Measurements from ENCODE around the gene ITGB3. TPM values are rescaled to one million over a fixed set of nuclear protein-coding genes. Genes with fewer than 3 reads are reported as not detected.
A peak's percentile ranks its signal among the peaks of the same experiment; 100 is the strongest.

The ITGB3 gene
- total RNA-seq, 2 donors from 2014 or later, result 3.4 to 12.4 TPM

- no peak for TF ChIP-seq POLR2AphosphoS5 (IDR thresholded peaks at IDR 0.05)
- no peak for TF ChIP-seq POLR2A (IDR thresholded peaks at IDR 0.05)
- TF ChIP-seq CTCF (IDR thresholded peaks at IDR 0.05), result no peak
- Histone ChIP-seq H3K9me3 (no peaks in the 10 kb centered on the region), H3K27me3 (replicated peaks; ENCODE audit: insufficient read depth) (no peaks in the 10 kb centered on the region), H3K4me3 (no peak overlapping the region), H3K27ac (no peak overlapping the region), H3K4me1 (replicated peaks) (peaks cover 3% of the 10 kb centered on the region), H3K36me3 (no peaks in the 10 kb centered on the region)
- no peak for DNase-seq (ENCODE audit: low spot score)
- 86% methylated on average over 3 of the region's 3 CpGs for WGBS
- intact Hi-C loops (cut with DNase I), result no loop called here
These were observed 47.5 kb downstream of the ITGB3 start for GRCh38 chr17:47301161-47301560.

GRCh38 chr17:47301831-47302230 lies 48.2 kb downstream of the ITGB3 start:
- intact Hi-C loops (cut with DNase I), result no loop called here
- Histone ChIP-seq H3K4me3 (no peak overlapping the region), H3K27me3 (replicated peaks; ENCODE audit: insufficient read depth) (no peaks in the 10 kb centered on the region), H3K4me1 (replicated peaks) (peaks cover 3% of the 10 kb centered on the region), H3K27ac (no peak overlapping the region), H3K9me3 (no peaks in the 10 kb centered on the region), H3K36me3 (no peaks in the 10 kb centered on the region)
- no peak for DNase-seq (ENCODE audit: low spot score)
- WGBS, result 92% methylated on average over 2 of the region's 2 CpGs
- TF ChIP-seq POLR2AphosphoS5 (IDR thresholded peaks at IDR 0.05), result no peak
- no peak for TF ChIP-seq CTCF (IDR thresholded peaks at IDR 0.05)
- TF ChIP-seq POLR2A (IDR thresholded peaks at IDR 0.05), result no peak

DNA sequence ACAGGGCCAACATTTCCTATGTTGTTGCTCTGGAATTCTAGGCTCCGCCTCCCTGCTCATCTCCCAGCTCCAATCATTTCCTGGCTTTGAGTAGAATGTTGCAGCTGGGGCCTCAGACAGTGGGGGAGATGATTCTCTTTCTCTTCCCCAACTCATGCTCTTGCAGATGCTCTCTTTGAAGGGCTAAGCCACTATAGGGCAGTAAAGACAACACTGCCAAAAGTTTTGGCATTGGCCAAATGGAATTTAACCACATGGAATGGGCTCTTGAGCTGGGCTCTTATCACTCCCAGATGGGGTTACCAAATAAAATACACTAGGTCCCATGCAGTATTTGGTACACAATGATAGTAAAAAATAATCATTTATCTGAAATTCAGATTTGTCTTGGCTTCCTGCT lies 50.6 kb downstream of the ITGB3 start:
- H3K27me3 ChIP-seq (replicated peaks; ENCODE audit: insufficient read depth), result no peaks in the 10 kb centered on the region
- H3K4me3 ChIP-seq, result no peak overlapping the region
- 100% methylated on average over 1 of the region's 1 CpG for WGBS
- no peak overlapping the region for H3K27ac ChIP-seq
- H3K36me3 ChIP-seq, result no peaks in the 10 kb centered on the region
- DNase-seq (ENCODE audit: low spot score), result no peak
- TF ChIP-seq CTCF (IDR thresholded peaks at IDR 0.05) (no peak), POLR2AphosphoS5 (IDR thresholded peaks at IDR 0.05) (no peak), POLR2A (IDR thresholded peaks at IDR 0.05) (no peak)
- H3K9me3 ChIP-seq, result no peaks in the 10 kb centered on the region
- no peaks in the 10 kb centered on the region for H3K4me1 ChIP-seq (replicated peaks)
- intact Hi-C loops (cut with DNase I), result no loop called here

GRCh38 chr17:47305302-47305923 lies 51.8 kb downstream of the ITGB3 start:
- no peaks in the 10 kb centered on the region for H3K36me3 ChIP-seq
- WGBS, result 47% methylated on average over 4 of the region's 4 CpGs
- intact Hi-C loops (cut with DNase I), result no loop called here
- H3K4me1 ChIP-seq (replicated peaks), result no peaks in the 10 kb centered on the region
- no peaks in the 10 kb centered on the region for H3K9me3 ChIP-seq
- no peaks in the 10 kb centered on the region for H3K27me3 ChIP-seq (replicated peaks; ENCODE audit: insufficient read depth)
- H3K27ac ChIP-seq, result no peak overlapping the region
- no peak overlapping the region for H3K4me3 ChIP-seq
- TF ChIP-seq POLR2AphosphoS5 (IDR thresholded peaks at IDR 0.05) (peak; percentile 38), POLR2A (IDR thresholded peaks at IDR 0.05) (no peak), CTCF (IDR thresholded peaks at IDR 0.05) (no peak)
- DNase-seq (ENCODE audit: low spot score), result no peak

- Histone ChIP-seq H3K4me3 (no peak overlapping the region), H3K9me3 (no peaks in the 10 kb centered on the region), H3K36me3 (no peaks in the 10 kb centered on the region), H3K27ac (no peak overlapping the region), H3K4me1 (replicated peaks) (no peaks in the 10 kb centered on the region), H3K27me3 (replicated peaks; ENCODE audit: insufficient read depth) (no peaks in the 10 kb centered on the region)
- DNase-seq (ENCODE audit: low spot score), result no peak
- no peak for TF ChIP-seq POLR2A (IDR thresholded peaks at IDR 0.05)
- no peak for TF ChIP-seq POLR2AphosphoS5 (IDR thresholded peaks at IDR 0.05)
- TF ChIP-seq CTCF (IDR thresholded peaks at IDR 0.05), result no peak
- WGBS, result 42% methylated on average over 4 of the region's 4 CpGs
- intact Hi-C loops (cut with DNase I), result no loop called here
These were observed 56.6 kb downstream of the ITGB3 start for GRCh38 chr17:47310186-47310733.
